Measurements from ENCODE around the gene SAPCD2.

Gene SAPCD2

DNA sequence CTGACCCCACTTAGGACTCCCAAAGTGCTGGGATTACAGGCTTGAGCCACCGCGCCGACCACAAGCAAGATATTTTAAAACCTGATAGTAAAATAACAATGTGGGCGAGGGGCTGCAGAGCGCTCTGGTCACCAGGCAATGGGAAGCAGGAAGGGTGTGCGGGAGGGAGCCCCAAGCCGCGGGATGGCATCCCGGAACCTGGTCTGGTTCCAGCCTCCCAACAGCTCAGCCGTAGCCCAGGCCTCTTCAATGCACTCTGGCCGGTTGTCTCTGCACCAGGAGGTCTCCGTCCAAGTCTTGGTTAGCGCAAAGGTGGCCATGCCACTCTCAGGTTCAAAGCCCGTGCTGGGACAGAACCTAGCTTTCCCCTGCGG lies 6.3 kb upstream of the SAPCD2 start:
- H4K20me1 ChIP-seq (ENCODE audit: insufficient read depth, low read length): no peaks in the 10 kb centered on the region
- DNase-seq: no peak
- H3F3A ChIP-seq (ENCODE audit: insufficient read depth, low read length): peaks cover 4% of the 10 kb centered on the region; the same call in 1 of the 2 replicates
- TF ChIP-seq, protein P1, sequence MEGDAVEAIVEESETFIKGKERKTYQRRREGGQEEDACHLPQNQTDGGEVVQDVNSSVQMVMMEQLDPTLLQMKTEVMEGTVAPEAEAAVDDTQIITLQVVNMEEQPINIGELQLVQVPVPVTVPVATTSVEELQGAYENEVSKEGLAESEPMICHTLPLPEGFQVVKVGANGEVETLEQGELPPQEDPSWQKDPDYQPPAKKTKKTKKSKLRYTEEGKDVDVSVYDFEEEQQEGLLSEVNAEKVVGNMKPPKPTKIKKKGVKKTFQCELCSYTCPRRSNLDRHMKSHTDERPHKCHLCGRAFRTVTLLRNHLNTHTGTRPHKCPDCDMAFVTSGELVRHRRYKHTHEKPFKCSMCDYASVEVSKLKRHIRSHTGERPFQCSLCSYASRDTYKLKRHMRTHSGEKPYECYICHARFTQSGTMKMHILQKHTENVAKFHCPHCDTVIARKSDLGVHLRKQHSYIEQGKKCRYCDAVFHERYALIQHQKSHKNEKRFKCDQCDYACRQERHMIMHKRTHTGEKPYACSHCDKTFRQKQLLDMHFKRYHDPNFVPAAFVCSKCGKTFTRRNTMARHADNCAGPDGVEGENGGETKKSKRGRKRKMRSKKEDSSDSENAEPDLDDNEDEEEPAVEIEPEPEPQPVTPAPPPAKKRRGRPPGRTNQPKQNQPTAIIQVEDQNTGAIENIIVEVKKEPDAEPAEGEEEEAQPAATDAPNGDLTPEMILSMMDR (IDR thresholded peaks at IDR 0.05; ENCODE audit: low read length): no peak
- TF ChIP-seq EZH2phosphoT487 (IDR thresholded peaks at IDR 0.05; ENCODE audit: low read length) (no peak), EZH2 (optimal IDR thresholded peaks at IDR 0.05; ENCODE audit: low read depth, low read length) (no peak)
- 0 out of 2 replicates have a peak, but pooled peaks cover 5% of the 10 kb centered on the region for H3K4me1 ChIP-seq (ENCODE audit: low read length)
- H3K9me2 ChIP-seq (replicated peaks; ENCODE audit: insufficient read depth, low read length): no peaks in the 10 kb centered on the region
- peaks cover 3% of the 10 kb centered on the region; the same call in 1 of the 2 replicates for H3K36me3 ChIP-seq (replicated peaks; ENCODE audit: insufficient read depth, low read length)
- peaks cover 24% of the 10 kb centered on the region for H3K79me2 ChIP-seq (ENCODE audit: low read length)
- H3K9me3 ChIP-seq (replicated peaks; ENCODE audit: insufficient read depth, low read length): no peaks in the 10 kb centered on the region
- peak overlapping the region; percentile 53 for H3K4me3 ChIP-seq (ENCODE audit: low read length)
- no peaks in the 10 kb centered on the region for H3K27me3 ChIP-seq (replicated peaks; ENCODE audit: insufficient read depth, low read length)
- no peak overlapping the region for H3K27ac ChIP-seq (ENCODE audit: low read length)
- H2AFZ ChIP-seq (ENCODE audit: low read length): peak overlapping the region; percentile 81
- peak overlapping the region; percentile 79 for H3K4me2 ChIP-seq (ENCODE audit: low read depth, low read length)
- H3K9ac ChIP-seq (ENCODE audit: low read length): peak overlapping the region; percentile 22; the same call in 1 of the 2 replicates

DNA sequence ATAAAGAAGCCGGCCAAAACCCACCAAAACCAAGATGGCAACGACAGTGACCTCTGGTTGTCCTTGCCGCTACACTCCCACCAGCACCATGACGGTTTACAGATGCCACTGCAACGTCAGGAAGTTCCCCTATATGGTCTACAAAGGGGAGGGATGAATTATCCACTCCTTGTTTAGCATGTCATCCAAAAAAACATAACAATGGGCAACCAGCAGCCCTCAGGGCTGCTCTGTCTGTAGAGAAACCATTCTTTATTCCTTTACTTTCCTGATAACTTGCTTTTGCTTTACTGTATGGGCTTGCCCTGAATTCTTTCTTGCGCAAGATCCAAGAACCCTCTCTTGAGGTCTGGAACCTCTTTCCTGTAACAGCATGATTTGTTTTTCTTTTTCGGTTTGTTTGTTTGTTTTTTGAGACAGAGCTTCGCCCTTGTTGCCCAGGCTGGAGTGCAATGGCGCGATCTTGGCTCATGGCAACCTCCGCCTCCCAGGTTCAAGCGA lies 5.0 kb upstream of the SAPCD2 start:
- Histone ChIP-seq H3K27me3 (replicated peaks; ENCODE audit: insufficient read depth, low read length) (no peaks in the 10 kb centered on the region), H3K4me2 (ENCODE audit: low read depth, low read length) (no peak overlapping the region), H3K9me3 (replicated peaks; ENCODE audit: insufficient read depth, low read length) (no peaks in the 10 kb centered on the region), H3K9me2 (replicated peaks; ENCODE audit: insufficient read depth, low read length) (no peaks in the 10 kb centered on the region), H3K4me1 (ENCODE audit: low read length) (peaks cover 12% of the 10 kb centered on the region; the same call in 1 of the 2 replicates), H4K20me1 (ENCODE audit: insufficient read depth, low read length) (no peaks in the 10 kb centered on the region), H3K9ac (ENCODE audit: low read length) (no peak overlapping the region), H3K79me2 (ENCODE audit: low read length) (peaks cover 24% of the 10 kb centered on the region), H3K27ac (ENCODE audit: low read length) (no peak overlapping the region), H2AFZ (ENCODE audit: low read length) (no peak overlapping the region), H3K36me3 (replicated peaks; ENCODE audit: insufficient read depth, low read length) (peaks cover 3% of the 10 kb centered on the region; the same call in 1 of the 2 replicates), H3F3A (ENCODE audit: insufficient read depth, low read length) (peaks cover 4% of the 10 kb centered on the region; the same call in 1 of the 2 replicates), H3K4me3 (ENCODE audit: low read length) (no peak overlapping the region)
- no peak for DNase-seq
- no peak for TF ChIP-seq EZH2phosphoT487 (IDR thresholded peaks at IDR 0.05; ENCODE audit: low read length)
- TF ChIP-seq, protein P1 (IDR thresholded peaks at IDR 0.05; ENCODE audit: low read length): no peak
- TF ChIP-seq EZH2 (optimal IDR thresholded peaks at IDR 0.05; ENCODE audit: low read depth, low read length): no peak

DNA sequence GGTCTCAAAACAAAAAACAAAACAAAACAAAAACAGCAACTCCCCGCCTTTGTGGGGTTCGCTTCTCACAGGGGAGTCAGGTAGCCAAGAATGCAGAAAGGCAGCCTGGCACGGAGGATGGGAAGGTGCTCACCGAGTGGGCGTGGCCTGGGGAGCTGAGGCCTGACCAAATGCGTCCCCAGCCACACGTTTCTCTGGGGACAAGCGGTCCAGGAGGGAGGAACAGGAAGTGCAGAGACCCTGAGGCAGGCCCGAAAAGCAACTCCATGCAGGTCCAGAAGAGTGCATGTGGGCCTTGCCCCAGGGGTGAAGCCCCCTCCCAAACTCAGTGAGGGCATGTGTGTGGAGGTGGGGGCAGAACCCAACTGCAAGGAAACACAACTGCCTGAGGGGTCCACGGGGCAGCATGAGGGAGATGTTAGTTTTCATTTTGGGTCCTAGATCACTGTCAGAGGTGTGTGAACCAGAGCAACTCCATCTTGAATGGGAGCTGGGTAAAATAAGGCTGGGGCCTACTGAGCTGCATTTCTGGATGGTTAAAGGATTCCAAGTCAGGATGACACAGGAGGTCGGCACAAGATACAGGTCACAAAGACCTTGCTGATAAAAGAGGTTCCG lies 4.4 kb upstream of the SAPCD2 start:
- no peaks in the 10 kb centered on the region for H4K20me1 ChIP-seq (ENCODE audit: insufficient read depth, low read length)
- H3K36me3 ChIP-seq (replicated peaks; ENCODE audit: insufficient read depth, low read length): peaks cover 2% of the 10 kb centered on the region; the same call in 1 of the 2 replicates
- no peaks in the 10 kb centered on the region for H3K9me2 ChIP-seq (replicated peaks; ENCODE audit: insufficient read depth, low read length)
- no peak overlapping the region for H3K4me2 ChIP-seq (ENCODE audit: low read depth, low read length)
- no peak for TF ChIP-seq EZH2 (optimal IDR thresholded peaks at IDR 0.05; ENCODE audit: low read depth, low read length)
- TF ChIP-seq, protein P1 (IDR thresholded peaks at IDR 0.05; ENCODE audit: low read length): no peak
- no peak for TF ChIP-seq EZH2phosphoT487 (IDR thresholded peaks at IDR 0.05; ENCODE audit: low read length)
- no peak overlapping the region for H3K4me3 ChIP-seq (ENCODE audit: low read length)
- H2AFZ ChIP-seq (ENCODE audit: low read length): no peak overlapping the region
- H3K27me3 ChIP-seq (replicated peaks; ENCODE audit: insufficient read depth, low read length): no peaks in the 10 kb centered on the region
- no peak overlapping the region for H3K27ac ChIP-seq (ENCODE audit: low read length)
- H3K4me1 ChIP-seq (ENCODE audit: low read length): peaks cover 12% of the 10 kb centered on the region; the same call in 1 of the 2 replicates
- DNase-seq: no peak
- no peaks in the 10 kb centered on the region for H3K9me3 ChIP-seq (replicated peaks; ENCODE audit: insufficient read depth, low read length)
- peaks cover 21% of the 10 kb centered on the region for H3K79me2 ChIP-seq (ENCODE audit: low read length)
- H3K9ac ChIP-seq (ENCODE audit: low read length): no peak overlapping the region
- peaks cover 4% of the 10 kb centered on the region; the same call in 1 of the 2 replicates for H3F3A ChIP-seq (ENCODE audit: insufficient read depth, low read length)

Data from MM.1S (cell line).